NCI-H146 treated with DMSO at 0.1 percent for 48 hours (cell line): ENCODE measurements around the gene GNA12.

Source experiments
- DNase-seq: peaks from one replicate; lab custom pipeline; 2025; ENCODE audit not compliant: unreplicated experiment; lab: John Stamatoyannopoulos, UW

Gene GNA12, protein sequence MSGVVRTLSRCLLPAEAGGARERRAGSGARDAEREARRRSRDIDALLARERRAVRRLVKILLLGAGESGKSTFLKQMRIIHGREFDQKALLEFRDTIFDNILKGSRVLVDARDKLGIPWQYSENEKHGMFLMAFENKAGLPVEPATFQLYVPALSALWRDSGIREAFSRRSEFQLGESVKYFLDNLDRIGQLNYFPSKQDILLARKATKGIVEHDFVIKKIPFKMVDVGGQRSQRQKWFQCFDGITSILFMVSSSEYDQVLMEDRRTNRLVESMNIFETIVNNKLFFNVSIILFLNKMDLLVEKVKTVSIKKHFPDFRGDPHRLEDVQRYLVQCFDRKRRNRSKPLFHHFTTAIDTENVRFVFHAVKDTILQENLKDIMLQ

DNA sequence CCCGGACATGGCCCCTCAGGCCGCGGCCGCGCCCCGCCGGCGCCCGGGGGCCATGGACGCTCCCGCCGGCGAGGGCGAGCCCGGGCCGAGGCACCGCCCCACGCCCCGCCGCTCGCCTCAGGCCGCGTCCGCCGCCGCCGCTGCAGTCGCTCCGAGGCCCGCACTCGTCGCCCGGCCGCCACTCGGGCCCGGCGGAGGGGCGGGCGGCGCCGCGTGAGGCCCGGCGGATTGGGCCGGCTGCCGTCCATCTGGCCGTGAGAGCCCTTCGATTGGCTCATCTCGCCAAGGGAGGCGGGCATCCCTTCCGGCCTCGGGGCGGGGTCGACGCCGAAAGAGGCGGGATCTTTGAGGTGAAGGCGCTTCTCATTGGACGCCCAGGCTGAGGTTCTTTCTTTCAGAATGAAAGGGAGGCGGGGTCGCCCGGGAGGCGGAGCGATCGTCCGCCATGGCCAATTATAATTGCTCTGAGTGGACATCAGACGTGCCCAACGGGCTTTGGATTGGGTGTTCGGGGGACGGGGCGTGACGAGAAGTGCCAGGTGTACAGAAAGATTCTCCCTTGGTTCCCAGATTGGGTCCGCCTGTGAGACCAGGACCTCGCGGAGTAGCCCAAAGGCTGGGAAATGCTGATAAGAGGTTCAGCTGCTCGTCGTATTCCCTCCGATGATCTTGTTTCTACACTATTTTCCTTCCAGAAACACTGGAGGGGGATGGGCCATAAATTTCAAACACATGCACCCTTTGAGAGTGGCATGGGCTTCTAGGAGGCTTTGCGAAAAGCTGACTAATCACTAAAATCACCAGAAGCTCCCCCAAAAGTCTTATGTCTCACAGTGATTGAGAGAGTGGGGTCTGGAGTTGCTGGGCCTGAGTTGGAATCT, at the start of gene GNA12:
GNA12 (minus strand) TSS at position 156 of the 881 bp plus-strand sequence; CDS start at position 9, 147 bp downstream.
- peak; percentile 96 for DNase-seq

DNA sequence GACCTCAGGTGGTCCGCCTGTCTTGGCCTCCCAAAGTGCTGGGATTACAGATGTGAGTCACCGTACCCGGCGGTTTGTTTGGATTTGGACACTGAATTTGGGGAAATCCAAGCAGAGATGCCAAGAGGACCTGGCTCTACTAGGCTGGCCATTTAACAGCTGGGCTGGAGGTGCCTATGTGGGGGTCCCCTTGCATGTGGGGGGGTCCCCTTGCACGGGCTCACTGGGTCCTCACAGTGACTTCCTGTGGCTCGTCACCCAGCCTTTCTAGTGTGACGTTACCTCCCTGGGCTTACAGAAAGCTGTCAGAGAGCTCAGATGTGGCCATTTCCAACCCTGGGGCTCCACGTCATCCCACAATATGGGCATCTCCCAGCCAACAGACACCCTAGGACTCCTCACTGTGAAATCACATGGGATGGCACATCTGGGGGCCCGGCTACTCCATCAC, 49.3 kb upstream of the GNA12 start:
- DNase-seq, result no peak

DNA sequence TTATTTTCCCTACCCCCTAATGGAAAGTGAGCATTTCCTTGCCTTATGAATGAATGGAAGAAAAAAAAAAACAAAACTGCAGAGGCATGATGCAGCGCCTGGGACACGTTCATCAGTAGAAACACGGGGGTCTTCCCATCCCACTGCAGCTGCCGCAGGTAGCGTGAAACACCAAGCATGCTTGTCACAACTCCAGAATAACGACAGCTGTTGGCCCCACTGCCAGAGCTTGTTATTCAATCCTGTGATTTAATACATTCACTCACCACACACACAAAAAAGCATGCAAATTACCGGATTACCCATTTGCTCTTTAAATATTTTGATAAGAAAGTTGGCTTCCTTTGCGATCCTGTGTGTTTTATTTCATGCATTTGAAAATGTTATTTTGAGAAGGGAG, 48.4 kb upstream of the GNA12 start:
- no peak for DNase-seq

DNA sequence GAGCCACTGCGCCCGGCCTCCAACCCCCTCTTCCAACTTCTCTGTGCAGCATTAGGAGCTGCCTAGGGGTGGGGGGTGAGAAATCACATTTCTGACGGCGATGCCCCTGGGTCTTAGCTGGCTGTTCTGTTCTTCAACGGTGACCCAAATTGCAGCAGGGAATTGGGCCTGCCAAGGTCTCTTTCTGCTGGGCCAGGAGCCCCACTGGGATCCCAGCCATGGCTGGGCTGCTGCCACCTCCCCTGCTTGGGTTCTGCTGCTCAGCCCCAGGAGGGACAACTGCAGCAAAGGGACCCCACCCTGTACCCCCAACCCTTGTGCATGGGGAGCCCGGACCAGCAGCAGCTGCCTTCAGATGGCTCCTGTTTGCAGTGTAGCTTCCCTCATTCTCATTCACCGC, 43.7 kb upstream of the GNA12 start:
- no peak for DNase-seq

DNA sequence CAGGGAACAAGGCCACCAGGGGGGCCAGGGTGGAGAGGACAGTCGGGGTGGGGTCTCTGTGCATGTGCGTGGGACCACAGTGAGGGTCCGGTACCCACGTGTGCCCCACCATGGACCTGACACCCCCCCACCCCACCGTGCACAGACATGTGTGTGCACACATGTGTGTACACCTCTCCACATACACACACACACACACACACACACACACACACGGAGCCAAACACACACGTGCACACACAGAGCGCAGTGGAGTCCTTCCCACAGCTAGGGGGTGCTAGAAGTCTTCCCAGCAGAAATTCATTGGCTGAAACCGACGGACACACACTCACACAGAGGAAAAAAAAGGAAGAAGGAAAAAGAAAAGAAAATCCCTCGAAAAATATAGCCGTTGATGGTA, 42.8 kb upstream of the GNA12 start:
- DNase-seq, result peak; percentile 79

DNA sequence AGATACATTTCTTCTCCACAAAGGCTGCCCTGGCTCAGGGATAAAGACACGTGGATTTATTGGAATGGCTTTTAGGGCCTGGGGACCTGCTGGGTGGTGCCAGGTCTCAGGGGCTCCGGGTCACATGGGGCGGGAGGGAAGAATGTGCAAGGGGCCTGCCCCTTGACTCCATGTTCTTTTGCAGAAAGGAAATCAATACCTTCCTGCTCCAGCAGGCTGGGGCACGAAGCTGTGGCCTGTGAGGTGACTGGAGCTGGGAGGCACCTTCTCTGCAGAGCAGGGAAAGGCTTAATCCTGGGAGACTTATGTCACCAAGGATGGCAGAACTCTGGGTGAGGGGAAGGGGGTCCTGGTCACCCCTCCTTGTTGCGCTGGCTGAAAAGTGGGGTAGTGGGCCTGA, 42.3 kb upstream of the GNA12 start:
- DNase-seq, result no peak

DNA sequence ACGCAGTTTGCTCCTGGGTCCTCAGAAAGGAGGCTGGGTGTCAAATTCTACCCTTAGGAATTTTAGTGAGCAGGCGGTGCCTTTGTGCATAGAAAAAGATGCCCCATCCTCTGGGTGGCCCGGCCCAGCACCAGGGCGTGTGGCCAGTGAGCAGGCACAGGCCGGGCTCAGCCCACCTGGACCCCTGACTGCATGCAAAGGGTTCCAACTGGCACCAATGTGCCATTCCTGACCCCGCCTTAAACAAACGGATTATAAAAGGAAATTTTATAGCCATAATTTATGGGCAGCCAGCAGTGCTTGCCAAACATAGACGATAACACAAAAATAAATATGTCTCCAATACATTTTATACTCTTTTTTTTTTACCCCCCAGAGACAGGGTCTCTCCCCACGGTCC, 40.1 kb upstream of the GNA12 start:
- no peak for DNase-seq

DNA sequence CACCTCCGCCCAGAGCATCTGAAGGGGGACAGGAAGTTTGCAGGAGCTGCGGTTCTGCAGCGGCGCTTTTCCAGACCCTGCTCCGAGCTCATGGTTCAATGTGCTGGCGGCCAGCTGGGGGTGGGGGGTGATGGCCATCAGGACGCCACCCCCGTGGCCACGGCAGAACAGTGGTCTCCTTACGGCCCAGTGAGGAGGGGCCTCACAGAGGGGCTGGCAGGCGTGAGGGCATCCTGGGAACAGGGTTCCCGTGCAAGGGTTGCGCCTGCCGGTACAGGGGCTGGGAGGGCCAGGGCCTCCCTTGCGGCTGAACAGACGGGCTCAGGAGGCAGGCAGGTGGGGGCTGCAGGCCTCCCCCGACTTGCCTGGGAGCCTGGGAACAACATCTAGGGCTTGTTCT, 39.0 kb upstream of the GNA12 start:
- no peak for DNase-seq

DNA sequence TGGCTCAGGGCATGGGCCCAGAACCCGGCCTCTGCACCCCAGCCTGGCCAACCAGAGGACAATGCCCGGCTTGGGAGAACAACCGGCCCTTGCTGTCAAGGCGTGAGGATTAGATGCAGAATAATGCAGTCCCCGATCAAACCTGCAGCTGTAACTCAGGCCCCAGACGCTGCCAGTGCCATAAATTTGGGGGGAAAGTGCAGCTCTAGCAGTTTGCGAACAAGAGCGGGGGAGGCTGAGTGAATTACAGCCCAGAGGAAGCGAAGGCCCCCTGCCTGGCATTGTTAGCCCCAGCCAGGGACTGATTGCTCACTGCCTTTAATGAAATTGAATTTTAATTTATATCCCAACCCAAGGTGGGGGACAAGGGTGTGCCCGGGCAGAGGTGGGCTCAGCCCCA, 38.0 kb upstream of the GNA12 start:
- no peak for DNase-seq

DNA sequence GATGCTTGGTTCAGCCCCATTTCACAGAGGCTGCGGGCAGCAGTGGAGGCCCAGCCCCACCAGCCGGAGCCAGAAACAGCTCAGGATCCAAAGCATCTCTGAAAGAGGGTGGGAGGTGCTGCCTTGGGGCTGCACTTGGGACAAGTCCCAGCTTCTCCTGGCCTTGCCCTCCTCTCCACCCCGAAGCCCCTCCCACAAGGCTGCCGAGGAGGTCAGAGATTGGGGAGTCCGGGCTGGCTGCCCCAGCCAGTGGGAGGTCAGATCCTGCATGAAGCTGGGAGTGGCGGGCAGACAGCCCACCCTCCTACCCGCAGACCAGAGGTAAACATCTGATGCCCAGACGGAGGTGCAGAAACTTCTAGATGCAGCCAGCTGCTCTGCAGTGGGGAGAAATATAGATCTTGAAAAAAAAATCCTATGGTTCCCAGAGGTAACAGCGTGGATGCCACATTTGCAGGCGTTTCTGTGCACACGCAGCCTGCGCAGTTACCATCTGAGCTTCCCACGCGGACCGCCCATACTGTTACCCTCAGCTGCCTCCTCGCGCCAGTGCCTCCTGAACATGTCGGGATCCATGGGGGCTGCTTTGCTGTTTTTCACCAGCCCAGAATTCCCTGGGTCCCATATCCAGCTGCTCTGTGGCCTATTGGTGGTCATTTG, 36.9 kb upstream of the GNA12 start:
- no peak for DNase-seq

DNA sequence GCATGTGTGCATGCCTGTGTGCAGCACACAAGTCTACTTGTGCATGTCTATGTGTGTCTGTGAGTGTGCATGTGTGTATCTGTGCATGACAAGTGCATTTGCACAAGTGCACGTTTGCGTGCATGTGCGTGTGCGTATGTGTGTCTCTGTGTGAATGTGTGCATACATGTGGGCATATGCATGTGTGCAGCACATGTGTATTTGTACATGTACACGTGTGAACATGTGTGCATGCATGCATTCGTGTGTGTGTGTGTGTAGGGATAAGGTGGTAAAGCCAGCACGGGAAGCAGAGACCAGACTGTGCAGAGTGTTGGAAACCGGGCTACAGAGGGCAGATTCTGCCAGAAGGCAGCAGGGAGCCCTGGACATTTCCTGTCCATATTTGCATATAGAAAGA, 35.9 kb upstream of the GNA12 start:
- DNase-seq, result no peak

DNA sequence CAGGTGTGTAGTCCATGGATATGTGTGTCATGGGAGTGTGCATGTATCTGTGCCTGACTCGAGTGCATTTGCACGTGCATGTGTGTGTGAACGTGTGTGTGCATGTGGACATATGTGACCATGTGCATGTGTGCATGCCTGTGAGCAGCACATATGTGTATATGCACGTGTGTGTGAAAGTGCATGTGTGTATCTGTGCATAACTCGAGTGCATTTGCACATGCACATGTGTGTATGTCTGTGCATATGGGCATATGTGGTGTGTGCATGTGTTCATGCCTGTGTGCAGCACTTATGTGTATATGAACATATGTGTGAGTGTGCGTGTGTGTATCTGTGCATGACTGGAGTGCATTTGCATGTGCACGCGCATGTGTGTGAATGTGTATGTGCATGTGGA, 35.2 kb upstream of the GNA12 start:
- DNase-seq, result no peak

DNA sequence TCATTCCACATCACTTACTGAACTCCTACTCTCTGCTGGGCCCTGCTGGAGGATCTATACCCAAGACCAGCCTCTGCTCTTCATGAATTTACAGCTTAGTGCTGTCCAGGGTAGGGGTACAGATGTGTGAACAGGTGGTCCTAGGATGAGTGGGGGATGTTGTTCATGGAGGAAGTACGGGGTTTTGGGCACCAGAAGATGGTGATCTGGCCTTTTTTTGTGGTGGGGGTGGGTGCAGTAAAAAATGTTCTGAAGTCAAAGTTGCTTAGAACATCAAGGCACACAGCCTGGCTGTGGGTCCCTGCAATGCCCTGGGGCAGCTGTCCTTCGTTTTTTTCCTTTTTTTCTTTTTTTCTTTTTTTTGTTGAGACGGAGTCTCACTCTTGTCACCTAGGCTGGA, 34.2 kb upstream of the GNA12 start:
- no peak for DNase-seq

DNA sequence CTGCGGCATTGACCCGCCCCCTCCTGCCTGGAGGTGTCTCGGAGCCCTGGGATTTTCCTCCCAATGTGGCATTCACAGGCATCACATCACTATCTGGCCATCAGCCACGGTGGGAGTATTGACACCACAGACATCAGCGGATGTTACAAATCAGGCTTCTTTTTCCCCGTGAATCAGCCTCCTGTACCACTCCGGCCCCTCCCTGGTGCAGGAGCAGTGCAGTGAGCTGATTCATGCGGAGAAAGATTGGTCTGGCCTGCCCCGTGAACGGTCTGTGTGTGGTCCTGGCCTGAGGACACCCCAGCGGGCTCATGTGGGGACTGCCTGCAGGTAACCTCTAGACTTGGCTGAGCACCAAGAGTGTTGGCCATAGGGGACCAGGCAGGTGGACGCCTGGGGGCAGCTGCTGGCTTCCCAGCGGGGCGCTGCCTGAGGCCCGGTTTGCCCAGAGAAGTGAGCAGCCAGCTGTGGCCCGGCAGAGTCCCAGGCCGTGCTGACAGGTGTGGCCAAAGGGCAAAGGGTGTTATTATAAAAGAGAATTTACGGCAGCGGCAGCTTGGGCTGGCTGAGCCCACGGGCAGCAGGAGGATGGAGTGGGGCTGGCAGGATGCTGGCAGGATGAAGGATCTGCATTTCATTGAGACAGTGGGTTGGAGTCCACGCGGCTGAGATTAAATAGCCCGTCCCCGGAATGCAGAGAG, 32.1 kb upstream of the GNA12 start:
- peak; percentile 93 for DNase-seq

DNA sequence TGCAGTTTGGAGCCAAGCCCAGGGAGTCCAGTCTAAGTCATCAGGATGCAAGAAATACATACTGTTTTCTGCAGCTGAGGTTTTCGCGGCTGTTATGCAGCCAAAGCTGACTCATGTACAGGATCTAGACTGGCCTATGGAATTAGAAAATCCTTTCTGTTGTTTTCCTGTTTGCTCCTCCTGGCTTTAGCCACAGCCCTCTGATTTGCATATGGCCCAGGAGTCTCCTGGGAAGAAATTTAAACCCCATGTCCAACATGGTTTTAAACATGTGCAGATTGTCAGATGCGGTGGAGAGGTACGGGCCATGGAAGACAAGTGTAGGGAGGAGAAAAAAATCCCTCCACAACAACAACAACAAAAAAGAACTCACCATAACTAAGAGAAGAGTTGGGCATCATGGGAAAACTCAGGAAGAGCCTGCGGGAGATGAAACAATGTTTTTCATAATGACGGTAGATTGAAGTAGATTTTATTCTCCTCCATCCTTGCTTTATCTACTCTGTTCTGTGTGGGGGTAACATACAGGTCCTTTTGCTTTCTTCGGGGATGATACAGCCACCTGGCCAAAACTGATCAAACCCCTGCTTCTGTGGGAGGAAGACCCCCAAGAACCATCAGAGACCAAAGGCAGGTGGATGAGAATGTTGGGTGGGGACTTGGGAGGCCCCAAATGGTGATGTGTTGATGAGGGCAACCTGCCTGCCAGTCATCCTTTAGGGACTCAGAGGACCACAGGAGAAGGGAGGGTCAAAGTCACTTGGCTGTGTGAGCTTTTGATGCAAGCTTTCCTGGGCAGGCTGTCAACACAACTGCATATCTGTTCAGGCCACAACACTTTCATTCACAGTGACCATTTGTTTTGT, 29.8 kb upstream of the GNA12 start:
- no peak for DNase-seq

DNA sequence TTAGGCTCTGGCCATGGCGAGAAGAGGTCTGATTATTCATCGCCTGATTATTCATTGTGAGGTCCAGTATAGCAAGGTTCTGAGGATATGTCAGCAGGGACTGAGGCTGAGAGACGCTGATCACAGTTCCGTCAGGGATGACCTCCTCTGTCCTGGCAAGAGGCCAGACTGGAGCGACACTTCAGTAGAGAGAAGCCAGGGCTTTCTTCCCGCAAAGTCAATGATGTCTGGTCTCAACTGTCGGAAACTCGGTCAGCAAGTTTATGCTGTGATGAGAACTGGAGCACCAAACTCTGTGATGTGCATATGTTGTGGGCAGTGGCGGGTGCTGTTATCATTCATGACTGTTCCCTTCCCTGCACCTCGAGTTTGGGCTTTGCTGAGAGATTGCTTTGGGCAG, 29.0 kb upstream of the GNA12 start:
- DNase-seq, result no peak

DNA sequence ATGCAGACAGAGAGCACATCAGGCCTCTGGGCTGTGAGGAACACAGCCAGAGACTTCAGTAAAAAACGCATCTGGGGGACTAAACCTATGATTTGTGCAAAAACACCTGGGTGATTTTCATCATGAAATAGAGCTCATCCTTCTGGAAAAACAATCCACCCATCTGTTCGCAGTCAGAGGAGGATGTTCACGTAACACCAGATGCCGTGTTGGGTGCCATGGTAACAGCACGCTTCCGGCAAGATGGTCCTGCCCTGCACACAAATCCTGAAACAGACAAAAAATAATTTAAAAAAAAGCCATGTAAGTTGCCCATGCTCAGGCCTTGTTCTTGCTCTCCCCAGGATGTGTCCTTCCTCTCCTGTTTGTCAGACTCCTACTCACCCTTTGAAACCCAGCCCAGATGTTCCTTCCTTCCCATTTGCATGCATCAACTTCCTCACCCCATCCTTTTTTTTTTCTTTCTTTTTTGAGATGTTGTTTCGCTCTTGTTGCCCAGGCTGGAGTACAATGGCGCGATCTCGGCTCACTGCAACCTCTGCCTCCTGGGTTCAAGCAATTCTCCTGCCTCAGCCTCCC, 28.3 kb upstream of the GNA12 start:
- no peak for DNase-seq

DNA sequence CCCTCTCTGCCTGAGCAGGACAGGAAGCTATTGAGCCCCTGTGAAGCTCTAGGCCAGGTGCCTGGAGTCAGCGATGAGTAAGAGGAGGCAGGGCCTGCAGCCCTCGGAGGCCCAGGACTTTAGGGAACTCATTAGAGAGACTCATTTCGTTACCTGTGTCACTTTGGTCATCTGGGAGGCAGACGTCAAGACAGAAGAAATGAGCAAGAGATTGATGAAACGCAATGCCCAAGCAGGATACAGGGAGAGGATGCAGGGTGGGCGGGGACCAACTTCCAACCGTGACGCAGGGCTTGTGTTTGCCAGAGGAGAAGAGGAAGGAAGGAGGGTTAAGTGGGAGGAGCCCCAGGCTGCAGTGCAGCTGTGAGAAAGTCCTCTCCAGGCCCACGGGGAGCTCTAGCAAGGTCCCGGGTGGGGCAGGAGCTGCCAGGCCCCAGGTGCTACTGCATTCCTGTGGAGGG, 26.4 kb upstream of the GNA12 start:
- peak; percentile 14 for DNase-seq

DNA sequence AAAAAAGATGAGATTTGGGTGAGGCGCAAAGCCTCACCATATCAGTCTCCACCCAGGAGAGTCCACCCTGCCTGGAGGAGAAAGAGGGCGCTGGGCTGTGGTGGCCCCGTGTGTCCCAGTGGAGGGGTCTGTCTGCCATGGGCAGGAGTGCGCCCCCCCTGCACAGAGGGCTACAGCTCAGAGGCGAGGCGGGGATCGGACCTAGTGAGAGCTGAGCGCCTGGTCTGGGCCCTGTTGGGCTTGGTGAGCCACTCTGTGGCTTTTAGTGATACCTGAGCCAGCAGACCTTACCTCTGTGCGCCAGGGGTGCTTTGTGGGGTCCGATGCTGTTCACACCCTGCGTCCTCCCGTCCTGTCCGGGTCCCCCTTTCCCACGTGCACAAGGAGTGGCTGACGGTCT, 25.9 kb upstream of the GNA12 start:
- DNase-seq, result no peak

DNA sequence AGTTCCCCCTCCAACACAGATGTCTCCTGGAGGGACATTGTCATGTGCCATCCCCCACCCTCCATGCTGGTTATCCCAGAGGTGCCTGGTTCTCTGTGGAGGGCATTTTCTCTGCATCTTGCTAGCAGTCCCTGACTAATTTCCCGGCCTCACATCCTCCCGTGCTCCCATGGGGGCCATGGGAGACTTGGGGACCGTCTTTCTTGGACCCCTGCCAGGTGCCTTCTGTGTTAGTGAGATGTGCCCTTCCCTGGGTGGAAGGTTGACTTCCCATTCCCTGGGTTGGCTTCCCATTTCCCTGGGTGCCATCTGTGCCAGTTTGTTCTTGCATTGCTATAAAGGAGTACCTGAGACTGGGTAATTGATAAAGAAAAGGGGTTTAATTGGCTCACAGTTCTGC, 22.5 kb upstream of the GNA12 start:
- no peak for DNase-seq
